Islet precursor cell (in vitro differentiated cells): ENCODE measurements around the gene ITPR3.
A peak's percentile ranks its signal among the peaks of the same experiment; 100 is the strongest.

ENCODE experiments used
- DNase-seq: peaks from one replicate; pipeline ENCODE4 v3.0.0-alpha.2; 2018

Gene ITPR3

GRCh38 chr6:33620856-33621710, at the start of gene ITPR3:
Gene ITPR3, plus strand, starts transcription at chr6:33621322. Its CDS starts 281 bp downstream, at chr6:33621603.
- DNase-seq = peak; percentile 68

GRCh38 chr6:33571637-33572316, 49.3 kb upstream of the ITPR3 start:
- no peak for DNase-seq

GRCh38 chr6:33575211-33575610, 45.9 kb upstream of the ITPR3 start:
- DNase-seq = no peak

DNA sequence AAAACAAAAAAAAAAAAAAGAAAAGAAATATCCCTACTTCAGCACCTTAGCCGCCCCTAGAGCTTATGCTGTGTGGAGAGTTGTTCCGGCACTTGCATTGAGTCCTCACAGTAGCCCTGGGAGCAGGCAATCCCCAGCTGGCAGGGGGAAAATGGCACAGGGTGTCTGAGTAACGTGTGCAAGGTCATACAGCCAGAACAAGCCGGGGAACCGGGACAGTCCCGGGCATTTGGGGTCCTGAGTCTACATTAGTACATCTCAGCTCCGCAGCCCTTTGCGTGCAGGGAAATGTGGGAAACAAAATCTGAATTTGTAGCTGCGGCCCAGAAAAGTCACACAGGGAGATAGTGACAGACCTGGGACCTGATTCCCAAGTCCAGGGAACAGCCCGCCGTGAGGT, 44.5 kb upstream of the ITPR3 start:
- DNase-seq = no peak

DNA sequence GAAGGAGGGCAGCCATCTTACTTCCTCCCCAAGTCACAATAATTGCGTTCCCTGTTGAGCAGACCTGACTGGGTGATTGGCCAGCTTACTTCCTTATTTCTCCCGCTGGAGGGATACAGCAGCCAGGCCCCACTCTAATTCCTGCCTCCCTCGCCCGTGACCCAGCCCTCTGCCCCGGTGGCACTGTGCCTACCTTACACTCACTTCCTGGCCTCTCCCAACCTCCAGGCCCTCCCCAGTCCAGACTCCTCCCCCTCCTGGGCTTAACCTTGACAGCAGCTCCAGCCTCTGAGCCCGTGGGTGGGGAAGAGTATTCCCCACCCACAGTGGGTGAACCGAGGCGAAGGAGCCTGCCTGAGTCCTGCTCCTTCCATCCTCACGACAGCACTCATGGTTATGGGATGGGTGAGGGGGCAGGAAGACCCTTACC, 44.0 kb upstream of the ITPR3 start:
- no peak for DNase-seq

DNA sequence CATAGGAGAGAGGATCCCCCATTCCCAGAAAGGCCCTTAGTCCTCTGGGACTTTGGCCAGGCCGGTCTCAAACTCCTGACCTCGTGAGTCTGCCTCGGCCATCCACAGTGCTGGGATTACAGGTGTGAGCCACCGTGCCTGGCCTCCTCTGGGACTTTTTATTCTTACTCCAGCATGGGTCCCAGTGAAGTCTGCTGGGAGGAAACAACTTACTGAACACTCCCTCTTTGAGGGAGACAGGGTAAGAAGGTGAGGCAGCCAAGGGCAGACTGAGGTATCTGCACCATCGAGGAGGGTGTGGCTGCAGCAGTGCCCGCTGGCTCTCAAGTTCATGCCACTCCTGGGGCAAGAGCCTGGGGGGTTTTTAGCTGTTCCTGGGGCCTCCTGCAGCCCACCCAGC, 43.4 kb upstream of the ITPR3 start:
- no peak for DNase-seq

DNA sequence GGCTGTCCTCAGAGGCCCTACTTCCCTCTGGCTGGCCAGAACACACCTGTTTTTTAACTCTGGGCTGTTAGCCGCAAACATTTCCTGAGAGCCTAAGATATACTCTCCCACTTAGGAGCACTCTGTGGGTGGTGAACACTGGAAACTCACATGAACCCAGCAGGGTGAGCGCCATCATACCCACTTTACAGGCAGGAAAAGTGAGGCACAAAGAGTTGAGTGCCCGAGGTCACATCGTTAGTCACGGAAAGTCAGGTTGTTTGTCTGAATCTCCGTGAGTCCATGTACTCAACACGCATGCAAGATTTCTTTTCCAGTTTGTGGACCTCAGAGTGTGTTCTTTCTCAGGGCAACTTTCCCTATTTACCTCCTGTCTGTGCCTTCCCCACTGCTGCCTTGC, 43.0 kb upstream of the ITPR3 start:
- no peak for DNase-seq

- DNase-seq = no peak
Measured at GRCh38 chr6:33578588-33579011, 42.5 kb upstream of the ITPR3 start.

DNA sequence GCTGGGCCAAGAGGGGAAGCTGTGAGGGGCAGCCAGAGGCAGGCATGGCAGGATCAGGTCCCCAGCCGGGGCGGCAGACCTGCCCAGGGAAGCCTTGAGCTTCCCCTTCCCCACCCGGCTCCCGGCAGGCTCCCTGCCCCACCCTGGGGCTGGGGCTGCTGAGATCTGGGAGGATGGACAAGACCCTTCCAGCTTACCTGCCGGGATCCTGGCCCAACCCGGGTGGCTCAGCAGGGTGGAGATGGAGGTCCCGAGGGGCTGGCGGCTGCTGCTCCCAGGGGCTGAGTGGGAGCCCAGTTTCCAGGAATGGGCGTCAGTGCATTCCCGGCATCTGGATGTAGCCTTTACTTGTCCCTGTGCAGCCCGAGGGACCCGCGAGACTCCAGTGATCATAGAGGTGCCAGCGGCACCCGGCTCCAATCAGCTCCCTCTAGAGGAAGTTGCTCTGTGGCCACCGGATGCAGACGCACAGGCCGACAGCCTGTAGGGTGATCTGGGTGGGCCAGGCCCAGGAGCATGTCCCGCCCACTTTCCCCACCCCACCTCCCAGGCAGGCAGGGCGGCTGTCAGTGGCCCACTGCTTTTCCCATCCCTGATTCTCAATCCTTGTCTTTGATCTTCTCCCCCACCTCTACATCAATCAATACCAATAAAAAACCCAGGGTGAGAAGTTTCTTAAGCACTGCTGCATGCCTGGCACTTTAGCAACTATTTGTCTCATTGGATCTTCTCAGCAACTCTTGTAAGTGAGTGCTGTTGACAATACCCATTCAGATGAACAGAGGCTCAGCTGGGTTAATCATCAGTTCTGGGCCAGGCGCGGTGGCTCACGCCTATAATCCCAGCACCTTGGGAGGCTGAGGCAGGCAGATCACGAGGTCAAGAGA, 41.1 kb upstream of the ITPR3 start, which contains the start of gene BAK1:
TSS of gene BAK1 (minus strand) at position 449 of the 887 bp plus-strand sequence. CDS start 2,672 bp downstream, outside the sequence.
- DNase-seq = peak; percentile 98

DNA sequence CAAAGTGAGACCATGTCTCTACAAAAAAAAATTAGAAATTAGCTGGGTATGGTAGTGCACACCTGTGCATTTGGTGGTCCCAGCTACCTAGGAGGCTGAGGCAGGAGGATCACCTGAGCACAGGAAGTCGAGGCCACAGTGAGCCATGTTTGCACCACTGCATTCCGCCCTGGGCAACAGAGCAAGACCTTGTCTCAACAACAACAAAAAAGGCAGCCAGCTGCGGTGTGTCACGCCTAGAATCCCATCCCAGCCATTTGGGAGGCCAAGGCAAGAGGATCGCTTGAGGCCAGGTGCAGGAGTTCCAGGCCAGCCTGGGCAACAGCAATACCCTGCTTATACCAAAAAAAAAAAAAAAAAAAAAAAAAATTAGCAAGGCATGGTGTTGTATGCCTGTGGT, 39.9 kb upstream of the ITPR3 start:
- DNase-seq = no peak

DNA sequence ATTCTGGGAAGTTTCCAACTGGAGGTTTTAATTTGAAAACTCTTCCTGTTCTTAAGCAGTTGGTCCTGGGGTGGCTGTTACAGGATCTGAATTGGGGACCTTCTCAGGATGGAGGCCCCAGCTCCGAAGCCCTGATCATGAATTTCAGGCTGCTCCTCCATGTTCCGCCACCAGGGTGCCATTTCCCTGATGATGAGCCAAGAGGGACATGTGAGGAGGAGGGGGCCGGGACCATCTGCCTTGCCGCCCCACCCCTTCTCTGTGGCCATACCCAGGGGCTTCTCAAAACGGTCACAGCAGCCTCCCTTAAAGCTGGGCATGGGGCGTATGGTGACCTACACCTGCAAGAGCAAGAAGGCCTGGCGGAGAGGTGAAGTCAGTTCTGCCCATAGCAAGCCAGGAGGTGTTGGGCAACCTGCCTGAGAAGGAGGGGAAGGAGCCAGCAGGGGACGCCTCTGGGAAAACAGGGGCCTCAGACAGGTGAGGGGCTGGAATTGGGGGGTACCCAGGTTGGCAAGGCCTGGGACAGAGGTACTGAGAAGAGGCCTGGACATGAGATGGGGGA, 37.4 kb upstream of the ITPR3 start:
- peak; percentile 60 for DNase-seq

GRCh38 chr6:33584700-33585402, 36.3 kb upstream of the ITPR3 start:
- DNase-seq = no peak

DNA sequence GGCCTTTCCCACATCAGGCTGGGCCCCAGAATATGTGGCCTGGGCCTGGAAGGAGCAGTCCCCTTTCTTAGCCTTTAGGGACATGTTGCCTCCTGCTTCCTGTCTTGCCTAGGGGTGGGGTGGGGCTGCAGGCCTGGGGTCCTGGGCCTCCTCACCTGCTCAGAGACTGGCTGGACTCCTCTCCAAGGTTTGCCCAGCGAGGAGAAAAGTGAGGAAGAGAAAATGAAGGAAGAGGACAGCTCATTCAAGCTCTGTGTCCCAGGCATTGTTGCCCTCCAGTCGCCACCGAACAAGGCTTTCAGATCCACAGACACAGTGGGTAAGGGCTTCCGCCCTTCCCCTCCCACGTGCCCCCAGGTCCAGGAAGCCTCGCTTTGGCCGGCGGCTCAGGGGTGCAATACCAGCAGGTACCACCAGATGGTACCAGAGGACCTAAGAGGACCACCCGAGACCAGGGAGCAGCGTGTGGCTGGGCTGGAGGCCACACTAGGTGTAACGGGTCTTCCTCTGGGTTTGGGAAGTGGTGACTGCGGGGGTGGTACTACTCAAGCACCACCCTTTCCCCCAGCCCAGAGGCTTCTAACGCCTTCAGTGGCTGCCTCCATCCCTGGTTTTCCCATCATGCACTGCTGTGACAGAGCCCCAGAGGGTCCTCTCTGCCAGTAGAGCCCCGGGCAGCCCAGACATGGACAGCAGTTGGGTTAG, 35.6 kb upstream of the ITPR3 start:
- peak; percentile 89 for DNase-seq

GRCh38 chr6:33586108-33586640, 34.9 kb upstream of the ITPR3 start:
- DNase-seq = peak; percentile 52

DNA sequence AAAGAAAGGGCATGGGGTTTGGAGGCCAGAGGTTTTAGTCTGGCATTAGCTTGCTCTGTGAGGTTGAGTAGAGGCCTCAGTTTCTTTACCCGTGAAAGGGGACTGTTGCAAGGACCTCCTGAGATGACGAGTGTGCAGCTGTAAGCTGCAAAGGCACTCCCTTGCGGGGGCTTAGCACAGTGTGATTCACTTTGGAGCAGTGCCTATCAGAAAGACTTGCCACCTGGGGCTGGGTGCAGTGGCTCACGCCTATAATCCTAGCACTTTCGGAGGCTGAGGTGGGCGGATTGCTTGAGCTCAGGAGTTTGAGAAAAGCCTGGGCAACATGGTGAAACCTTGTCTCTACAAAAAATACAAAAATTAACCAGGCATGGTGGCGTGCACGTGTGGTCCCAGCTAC, 33.6 kb upstream of the ITPR3 start:
- no peak for DNase-seq

DNA sequence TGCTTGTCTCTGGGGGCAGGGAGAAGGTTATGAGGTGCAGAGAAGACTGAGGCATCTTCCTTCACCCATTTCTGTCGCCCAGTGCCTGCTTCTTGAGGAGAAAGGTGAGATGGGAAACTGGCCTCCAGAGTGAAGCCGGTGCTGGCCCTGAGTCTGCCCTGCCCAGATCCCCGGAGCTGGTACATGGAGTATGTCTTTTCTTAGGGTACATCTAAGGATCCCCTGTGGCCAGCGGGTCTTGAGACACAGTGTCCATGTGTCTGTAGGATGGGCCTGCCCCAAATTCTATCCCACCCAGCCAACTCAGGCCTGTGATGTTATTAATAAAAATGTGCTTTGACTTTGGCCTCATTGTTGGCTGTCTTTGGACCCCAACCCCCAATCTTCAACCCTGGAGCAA, 32.2 kb upstream of the ITPR3 start:
- DNase-seq = no peak

DNA sequence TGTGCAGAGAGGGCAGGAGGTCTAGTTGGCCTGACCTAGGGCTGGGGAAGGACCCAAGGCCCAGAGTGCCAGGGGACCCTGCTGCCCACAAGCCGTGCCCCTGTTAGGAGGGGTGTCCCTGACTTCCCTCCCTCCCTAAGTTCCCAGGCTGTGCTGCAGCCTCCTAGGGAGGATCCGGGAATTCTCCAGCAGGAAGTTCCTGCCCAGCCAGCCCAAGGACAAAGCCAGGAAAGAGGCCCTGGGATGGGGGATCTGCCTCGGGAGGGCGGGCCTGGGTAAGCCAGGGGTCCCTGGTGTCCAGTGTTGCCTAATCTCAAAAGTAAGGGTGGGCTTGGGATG, 31.8 kb upstream of the ITPR3 start:
- no peak for DNase-seq

- DNase-seq = peak; percentile 98
Measured at GRCh38 chr6:33589731-33590530, 31.2 kb upstream of the ITPR3 start.

- DNase-seq = peak; percentile 96
Measured at GRCh38 chr6:33590531-33591198, 30.5 kb upstream of the ITPR3 start.
